Activated T-cell treated with anti-CD3 and anti-CD28 coated beads, Interleukin-2, amount 50 U/mL, for 48 hours (primary cell): ENCODE measurements around the gene LMF1.

ENCODE experiments used
- DNase-seq, 2 experiments: peaks; one replicate each; pipeline ENCODE4 v3.0.0-alpha.2; 2020

LMF1 gene

GRCh38 chr16:947255-947921 is 23.4 kb downstream of the LMF1 start:
- DNase-seq, result no peak

GRCh38 chr16:946048-946395 is 24.8 kb downstream of the LMF1 start:
- DNase-seq, result no peak

GRCh38 chr16:945271-946047 is 25.3 kb downstream of the LMF1 start:
- DNase-seq, result no peak

- no peak for DNase-seq
Measured at GRCh38 chr16:943971-944370, 26.8 kb downstream of the LMF1 start.

GRCh38 chr16:942436-943060 is 28.2 kb downstream of the LMF1 start:
- DNase-seq, result no peak

GRCh38 chr16:939941-940340 is 30.8 kb downstream of the LMF1 start:
- no peak for DNase-seq

GRCh38 chr16:939311-939710 is 31.5 kb downstream of the LMF1 start:
- no peak for DNase-seq

GRCh38 chr16:938752-939151 is 32.0 kb downstream of the LMF1 start:
- DNase-seq, result no peak

GRCh38 chr16:938136-938535 is 32.6 kb downstream of the LMF1 start:
- no peak for DNase-seq

- no peak for DNase-seq
Measured at GRCh38 chr16:937723-938122, 33.1 kb downstream of the LMF1 start.

GRCh38 chr16:937311-937710 is 33.5 kb downstream of the LMF1 start:
- no peak for DNase-seq

GRCh38 chr16:935684-936083 is 35.1 kb downstream of the LMF1 start:
- no peak for DNase-seq

- no peak for DNase-seq
Measured at GRCh38 chr16:934178-934577, 36.6 kb downstream of the LMF1 start.

- no peak for DNase-seq
Measured at GRCh38 chr16:933581-933980, 37.2 kb downstream of the LMF1 start.

GRCh38 chr16:932831-933330 is 37.9 kb downstream of the LMF1 start:
- DNase-seq, result no peak

GRCh38 chr16:931626-932500 is 38.9 kb downstream of the LMF1 start:
- no peak for DNase-seq

GRCh38 chr16:931171-931570 is 39.6 kb downstream of the LMF1 start:
- DNase-seq, result no peak

GRCh38 chr16:930511-930910 is 40.3 kb downstream of the LMF1 start:
- DNase-seq, result no peak

- DNase-seq, result no peak
Measured at GRCh38 chr16:930076-930475, 40.7 kb downstream of the LMF1 start.

- DNase-seq, result no peak
Measured at GRCh38 chr16:929227-930073, 41.3 kb downstream of the LMF1 start.

GRCh38 chr16:928526-928925 is 42.3 kb downstream of the LMF1 start:
- no peak for DNase-seq

- no peak for DNase-seq
Measured at GRCh38 chr16:927931-928330, 42.9 kb downstream of the LMF1 start.
